Stimulated activated CD4-positive, alpha-beta T cell treated with anti-CD3 and anti-CD28 coated beads, Interleukin-2, amount 100 ng/mL, for 48 hours (primary cell): Measurements from ENCODE around the gene KIF13A.
"Not testable (repeated sequence)": the region's sequence is repeated elsewhere in the genome, so short reads cannot be mapped to it uniquely, and the experiment has no call there.

Source experiments
- DNase-seq, 2 donors: peaks; one replicate each; pipeline ENCODE4 v3.0.0-alpha.2; 2020

The KIF13A gene

GRCh38 chr6:17762651-17763050 is 224.8 kb downstream of the KIF13A start:
- no peak for DNase-seq

DNA sequence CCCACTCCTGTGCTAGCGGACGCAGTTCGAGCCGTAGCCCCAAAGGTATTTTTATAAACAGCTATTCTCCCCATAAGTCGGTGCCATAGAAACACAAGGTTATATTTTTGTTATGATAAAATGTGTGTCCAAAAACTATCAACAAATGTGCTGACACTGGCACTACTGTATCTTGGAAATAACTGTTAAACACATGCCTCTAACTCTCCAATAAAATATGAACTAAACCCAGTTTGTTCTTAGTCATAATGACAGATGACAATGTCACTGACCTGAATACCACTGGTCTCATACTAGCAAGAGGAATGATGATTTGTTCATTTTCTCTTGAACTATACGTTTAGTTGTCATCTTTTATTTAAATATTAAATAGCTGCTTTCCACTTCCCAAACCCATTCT is 229.3 kb downstream of the KIF13A start:
- no peak for DNase-seq

DNA sequence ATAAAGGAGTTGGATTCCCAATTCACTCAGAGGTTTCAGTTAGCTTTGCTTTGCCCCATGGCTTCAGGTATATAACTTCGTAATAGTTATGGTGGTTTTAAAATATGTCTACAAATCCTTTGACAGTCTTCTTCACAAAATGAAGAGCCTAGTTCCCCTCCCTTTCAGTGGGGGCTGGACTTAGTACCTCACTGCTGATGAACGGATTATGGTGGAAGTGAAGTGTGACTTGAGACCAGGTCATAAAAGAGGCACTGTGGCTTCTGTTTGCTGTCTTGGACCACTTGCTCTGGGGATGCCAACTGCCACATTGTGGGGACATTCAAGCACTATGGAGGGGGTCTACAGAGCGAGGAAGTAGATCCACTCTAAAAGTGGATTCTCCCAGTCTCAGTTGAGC is 233.2 kb downstream of the KIF13A start:
- DNase-seq = no peak

- not testable (repeated sequence) for DNase-seq
These were observed 242.1 kb downstream of the KIF13A start for GRCh38 chr6:17745324-17745723.

GRCh38 chr6:17744757-17745308 is 242.6 kb downstream of the KIF13A start:
- DNase-seq = not testable (repeated sequence)

GRCh38 chr6:17744019-17744756 is 243.2 kb downstream of the KIF13A start:
- no peak for DNase-seq

DNA sequence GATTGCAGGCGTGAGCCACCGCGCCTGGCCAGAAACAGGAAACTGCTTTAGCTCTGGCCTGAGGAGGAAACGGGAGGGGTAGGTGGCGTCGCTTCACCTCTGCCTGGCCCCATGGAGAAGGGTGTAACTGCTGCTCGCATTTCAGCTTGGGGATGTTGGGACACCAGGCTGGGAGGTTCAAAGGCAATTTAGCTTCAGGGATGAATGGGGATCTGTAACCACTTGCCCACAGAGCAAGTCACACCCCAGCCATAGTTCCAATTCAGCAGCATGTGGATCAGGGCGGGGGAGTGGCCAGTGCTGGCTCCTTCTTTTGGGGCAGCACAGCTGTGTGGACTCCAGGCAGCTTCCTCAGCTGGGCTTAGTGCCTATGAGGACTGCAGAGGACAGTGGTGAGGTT is 245.9 kb downstream of the KIF13A start:
- DNase-seq = no peak

DNA sequence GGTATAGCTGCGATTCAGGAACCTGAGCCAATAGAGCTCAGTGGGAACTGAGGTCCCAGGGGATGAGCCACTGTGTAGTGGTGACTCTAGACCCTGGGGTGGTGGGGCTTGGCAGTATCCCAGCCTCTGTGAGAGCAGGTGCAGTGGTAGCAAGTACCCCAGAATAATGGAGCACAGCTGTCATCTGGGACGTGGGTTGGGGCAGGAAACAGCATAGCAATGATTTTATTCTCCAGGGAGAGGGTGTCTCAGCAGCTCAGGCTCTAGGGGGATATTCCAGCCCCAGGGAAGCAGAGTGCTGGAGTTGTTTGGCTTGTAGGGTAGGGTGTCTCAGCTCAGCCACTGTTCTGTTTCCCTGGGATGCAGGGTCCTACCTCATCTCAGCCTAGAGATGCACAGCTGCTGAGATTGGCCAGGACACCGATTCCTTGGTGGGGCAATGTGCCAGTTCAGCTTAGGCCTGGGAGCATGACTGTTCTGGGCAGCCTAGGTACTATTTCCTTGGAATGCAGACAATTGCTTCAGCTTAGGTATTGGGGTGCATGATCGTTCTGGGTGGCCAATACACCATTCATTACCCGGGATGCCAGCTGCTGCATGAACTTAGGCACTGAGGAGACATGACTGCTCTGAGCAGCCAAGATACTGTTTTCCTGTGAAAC is 246.7 kb downstream of the KIF13A start:
- no peak for DNase-seq

DNA sequence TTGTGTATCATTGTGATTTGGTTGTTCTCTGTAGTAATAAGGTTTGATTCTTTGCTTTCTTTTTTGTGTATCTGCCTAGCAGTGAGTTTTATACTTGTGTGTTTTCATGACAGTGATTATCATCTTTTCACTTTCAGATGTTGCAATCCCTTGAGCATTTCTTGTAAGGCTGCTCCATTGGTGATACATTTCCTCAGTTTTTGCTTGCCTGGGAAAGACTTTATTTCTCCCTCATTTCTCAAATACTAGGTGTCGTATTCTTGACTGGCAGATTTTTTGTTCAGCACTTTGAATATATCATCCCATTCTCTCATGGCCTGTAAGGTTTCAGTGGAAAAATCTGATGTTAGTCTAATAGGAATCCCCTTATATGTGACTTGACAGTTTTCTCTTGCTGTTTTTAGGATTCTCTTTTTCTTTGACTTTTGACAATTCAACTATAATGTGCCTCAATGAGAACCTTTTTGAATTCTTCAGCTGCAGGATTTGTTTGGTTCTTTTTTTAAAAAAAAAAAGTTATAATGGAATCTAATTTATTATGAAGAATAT is 249.7 kb downstream of the KIF13A start:
- no peak for DNase-seq

- not testable (repeated sequence) for DNase-seq
These were observed 252.1 kb downstream of the KIF13A start for GRCh38 chr6:17735311-17735710.

- no peak for DNase-seq
These were observed 257.2 kb downstream of the KIF13A start for GRCh38 chr6:17730078-17730704.

DNA sequence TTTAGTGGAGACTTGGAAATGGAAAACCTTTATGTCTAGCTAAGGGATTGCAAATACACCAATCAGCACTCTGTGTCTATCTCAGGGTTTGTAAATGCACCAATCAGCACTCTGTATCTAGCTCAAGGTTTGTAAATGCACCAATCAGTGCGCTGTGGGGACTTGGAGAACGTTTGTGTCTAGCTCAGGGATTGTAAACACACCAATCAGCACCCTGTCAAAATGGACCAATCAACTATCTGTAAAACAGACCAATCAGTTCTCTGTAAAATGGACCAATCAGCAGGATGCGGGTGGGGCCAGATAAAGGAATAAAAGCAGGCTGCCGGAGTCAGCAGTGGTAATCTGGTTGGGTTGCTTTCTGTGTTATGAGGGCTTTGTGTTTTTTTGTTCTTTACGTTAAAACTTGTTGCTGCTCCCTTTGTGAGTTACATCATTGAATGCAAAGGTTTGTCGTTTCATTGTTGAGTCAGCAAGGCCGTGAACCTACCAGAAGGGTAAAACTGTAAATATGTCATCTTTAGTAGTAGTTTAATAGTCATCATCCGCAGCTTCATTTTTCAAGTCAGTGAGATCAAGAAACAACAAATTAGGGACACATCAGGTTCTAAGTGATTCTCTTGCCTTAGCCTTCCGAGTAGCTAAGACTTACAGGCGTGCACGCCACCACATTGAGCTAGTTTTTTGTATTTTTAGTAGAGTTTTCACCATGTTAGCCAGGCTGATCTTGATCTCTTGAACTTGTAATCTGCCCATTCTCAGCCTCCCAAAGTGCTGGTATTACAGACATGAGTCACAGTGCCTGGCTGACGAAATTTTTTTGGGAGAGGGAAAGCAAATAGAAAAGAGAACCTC is 258.0 kb downstream of the KIF13A start:
- no peak for DNase-seq

GRCh38 chr6:17728551-17729222 is 258.7 kb downstream of the KIF13A start:
- DNase-seq = no peak

DNA sequence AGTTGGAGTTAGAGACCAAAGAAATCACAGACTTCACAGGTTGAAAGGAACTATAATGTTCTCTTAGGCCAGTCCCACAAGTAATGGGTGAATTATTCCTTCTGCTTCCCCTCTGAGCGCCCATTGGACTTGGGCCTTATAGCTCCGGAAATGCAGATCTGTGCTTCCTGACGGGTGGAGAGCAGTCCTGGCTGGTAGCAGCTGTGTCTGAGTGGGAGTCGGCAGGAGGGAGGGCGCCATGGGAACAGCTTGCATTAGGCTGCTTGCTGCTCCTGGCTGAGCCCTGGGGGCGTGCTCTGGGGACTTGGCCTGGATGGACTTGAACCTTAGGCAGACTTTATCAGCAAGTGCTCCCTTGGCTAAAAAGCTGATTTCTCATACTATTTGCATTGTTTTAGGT is 262.4 kb downstream of the KIF13A start:
- DNase-seq = no peak

DNA sequence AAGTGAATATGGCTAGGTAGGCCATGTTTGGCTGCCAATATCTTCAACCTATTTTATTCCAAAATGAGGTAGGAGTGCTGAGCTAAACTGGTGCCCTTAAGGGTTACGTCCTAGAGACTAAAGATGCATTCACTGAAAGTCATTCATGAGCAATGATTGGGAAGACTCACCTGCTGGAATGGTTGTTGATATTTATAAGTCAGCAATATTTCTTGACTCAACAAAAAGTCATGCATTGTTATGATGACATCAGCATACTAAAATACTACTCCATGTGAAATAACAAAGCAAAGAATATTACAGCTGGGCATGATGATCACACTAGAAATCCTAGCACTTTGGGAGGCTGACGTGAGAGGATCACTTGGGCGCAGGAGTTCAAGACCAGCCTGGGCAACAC is 263.1 kb downstream of the KIF13A start:
- no peak for DNase-seq

GRCh38 chr6:17721671-17722070 is 265.8 kb downstream of the KIF13A start:
- no peak for DNase-seq

DNA sequence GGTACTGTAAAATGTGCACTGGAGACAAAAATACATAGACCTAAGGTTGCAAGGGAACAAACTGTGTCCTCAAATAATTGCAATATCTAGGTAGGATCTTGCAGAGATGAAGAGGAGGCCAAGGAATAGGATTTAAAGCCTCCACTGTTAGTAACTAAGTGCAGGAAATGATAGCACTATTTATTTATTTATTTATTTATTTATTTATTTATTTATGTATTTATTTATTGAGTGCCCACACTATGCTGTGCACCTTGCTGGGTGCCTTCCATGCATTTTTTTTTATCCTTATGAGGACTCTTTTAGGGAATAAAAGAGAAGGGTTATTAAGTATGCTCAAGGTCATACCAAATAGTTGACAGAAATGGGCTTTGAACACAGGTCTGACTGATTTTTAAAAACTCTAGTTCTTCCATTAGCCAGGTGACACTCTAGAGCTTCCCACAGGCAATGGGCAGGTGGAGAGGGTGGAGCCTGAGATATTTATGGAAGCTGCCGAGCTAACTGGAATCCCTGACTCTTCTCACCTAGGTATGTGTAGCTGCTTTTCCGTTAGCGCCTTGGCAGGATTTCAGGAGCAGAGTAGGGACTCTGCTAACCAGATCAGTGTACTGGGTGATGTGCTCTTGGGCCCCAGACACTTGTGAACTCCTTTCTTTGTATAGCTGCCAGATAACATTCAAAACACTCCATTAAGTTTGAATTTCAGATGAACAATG is 268.0 kb downstream of the KIF13A start:
- DNase-seq = no peak

- no peak for DNase-seq
These were observed 271.2 kb downstream of the KIF13A start for GRCh38 chr6:17716221-17716620.

GRCh38 chr6:17714879-17715851 is 272.3 kb downstream of the KIF13A start:
- no peak for DNase-seq

GRCh38 chr6:17714177-17714576 is 273.3 kb downstream of the KIF13A start:
- DNase-seq = no peak
